Esophagus muscularis mucosa (tissue), 4 donors: ENCODE data around the gene CHRNA4.

Experiments used
- EP300 ChIP-seq: sonication (generic); formaldehyde crosslinking; IDR thresholded peaks from one replicate; pipeline ENCODE4 v1.6.1; 2017; ENCODE audit warnings: antibody characterized with exemption
- POLR2A ChIP-seq: fragments of 450-650 bp; IDR thresholded peaks from one replicate; pipeline ENCODE4 v1.6.1; 2017; ENCODE audit warnings: antibody characterized with exemption, moderate library complexity, mild to moderate bottlenecking, low read depth
- POLR2AphosphoS5 ChIP-seq, 2 donors: sonication (generic); formaldehyde crosslinking; IDR thresholded peaks; one replicate each; pipeline ENCODE4 v1.6.1; 2017; ENCODE audit warnings: antibody characterized with exemption in 2 of 2
- TF ChIP-seq, protein P1 (sequence below), 3 experiments: fragments of 200-600 bp in 2 of 3; fragments of 450-650 bp in 1 of 3; sonication (generic) in 2 of 3; IDR thresholded peaks; one replicate each; pipeline ENCODE4 v1.5.1; 2017 to 2019; ENCODE audit warnings: antibody characterized with exemption in 3 of 3, mild to moderate bottlenecking in 2 of 3, moderate library complexity in 1 of 3

DNA sequence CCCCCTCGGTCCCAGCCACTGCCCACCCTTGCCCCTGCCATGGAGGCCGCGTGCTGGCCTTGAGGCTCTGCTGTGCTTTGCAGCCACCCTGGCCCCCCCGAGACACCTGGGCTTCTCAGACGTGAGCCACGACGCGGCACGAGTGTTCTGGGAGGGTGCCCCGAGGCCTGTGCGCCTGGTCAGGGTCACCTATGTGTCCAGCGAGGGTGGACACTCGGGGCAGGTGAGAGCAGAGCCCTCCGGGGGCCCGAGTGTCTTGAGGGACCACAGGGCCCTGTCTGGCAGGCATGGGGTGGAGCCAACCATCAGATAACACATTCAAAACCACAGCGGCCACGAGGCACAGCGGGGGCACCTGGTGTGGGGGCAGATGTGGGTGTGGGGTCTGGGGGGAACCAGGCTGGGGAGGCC lies 49.3 kb downstream of the CHRNA4 start:
- TF ChIP-seq, protein P1, sequence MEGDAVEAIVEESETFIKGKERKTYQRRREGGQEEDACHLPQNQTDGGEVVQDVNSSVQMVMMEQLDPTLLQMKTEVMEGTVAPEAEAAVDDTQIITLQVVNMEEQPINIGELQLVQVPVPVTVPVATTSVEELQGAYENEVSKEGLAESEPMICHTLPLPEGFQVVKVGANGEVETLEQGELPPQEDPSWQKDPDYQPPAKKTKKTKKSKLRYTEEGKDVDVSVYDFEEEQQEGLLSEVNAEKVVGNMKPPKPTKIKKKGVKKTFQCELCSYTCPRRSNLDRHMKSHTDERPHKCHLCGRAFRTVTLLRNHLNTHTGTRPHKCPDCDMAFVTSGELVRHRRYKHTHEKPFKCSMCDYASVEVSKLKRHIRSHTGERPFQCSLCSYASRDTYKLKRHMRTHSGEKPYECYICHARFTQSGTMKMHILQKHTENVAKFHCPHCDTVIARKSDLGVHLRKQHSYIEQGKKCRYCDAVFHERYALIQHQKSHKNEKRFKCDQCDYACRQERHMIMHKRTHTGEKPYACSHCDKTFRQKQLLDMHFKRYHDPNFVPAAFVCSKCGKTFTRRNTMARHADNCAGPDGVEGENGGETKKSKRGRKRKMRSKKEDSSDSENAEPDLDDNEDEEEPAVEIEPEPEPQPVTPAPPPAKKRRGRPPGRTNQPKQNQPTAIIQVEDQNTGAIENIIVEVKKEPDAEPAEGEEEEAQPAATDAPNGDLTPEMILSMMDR (IDR thresholded peaks at IDR 0.05), result no peak
- TF ChIP-seq POLR2A, result no peak
- no peak for TF ChIP-seq EP300
- no peak for TF ChIP-seq POLR2AphosphoS5 (IDR thresholded peaks at IDR 0.05)
